ENCODE data around the gene ORMDL3.

DNA sequence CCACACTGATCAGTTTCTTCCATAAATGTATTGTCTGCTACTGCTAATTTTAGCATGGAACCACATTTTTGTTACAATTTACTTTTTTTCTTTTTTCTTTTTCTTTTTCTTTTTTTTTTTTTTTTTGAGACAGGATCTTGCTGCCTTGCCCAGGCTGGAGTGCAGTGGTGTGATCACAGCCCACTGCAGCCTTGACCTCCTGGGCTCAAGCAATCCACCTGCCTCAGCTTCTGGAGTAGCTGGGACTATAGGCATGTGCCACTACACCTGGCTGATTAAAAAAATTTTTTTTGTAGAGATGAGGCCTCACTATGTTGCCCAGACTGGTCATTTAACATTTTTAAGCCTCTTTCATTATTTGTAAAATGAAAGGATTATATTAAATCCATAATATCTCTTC, 40.3 kb downstream of the ORMDL3 start:
- TF ChIP-seq, protein P1, sequence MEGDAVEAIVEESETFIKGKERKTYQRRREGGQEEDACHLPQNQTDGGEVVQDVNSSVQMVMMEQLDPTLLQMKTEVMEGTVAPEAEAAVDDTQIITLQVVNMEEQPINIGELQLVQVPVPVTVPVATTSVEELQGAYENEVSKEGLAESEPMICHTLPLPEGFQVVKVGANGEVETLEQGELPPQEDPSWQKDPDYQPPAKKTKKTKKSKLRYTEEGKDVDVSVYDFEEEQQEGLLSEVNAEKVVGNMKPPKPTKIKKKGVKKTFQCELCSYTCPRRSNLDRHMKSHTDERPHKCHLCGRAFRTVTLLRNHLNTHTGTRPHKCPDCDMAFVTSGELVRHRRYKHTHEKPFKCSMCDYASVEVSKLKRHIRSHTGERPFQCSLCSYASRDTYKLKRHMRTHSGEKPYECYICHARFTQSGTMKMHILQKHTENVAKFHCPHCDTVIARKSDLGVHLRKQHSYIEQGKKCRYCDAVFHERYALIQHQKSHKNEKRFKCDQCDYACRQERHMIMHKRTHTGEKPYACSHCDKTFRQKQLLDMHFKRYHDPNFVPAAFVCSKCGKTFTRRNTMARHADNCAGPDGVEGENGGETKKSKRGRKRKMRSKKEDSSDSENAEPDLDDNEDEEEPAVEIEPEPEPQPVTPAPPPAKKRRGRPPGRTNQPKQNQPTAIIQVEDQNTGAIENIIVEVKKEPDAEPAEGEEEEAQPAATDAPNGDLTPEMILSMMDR (IDR thresholded peaks at IDR 0.05; ENCODE audit: insufficient read depth, low read length), result no peak
- TF ChIP-seq, protein P2, sequence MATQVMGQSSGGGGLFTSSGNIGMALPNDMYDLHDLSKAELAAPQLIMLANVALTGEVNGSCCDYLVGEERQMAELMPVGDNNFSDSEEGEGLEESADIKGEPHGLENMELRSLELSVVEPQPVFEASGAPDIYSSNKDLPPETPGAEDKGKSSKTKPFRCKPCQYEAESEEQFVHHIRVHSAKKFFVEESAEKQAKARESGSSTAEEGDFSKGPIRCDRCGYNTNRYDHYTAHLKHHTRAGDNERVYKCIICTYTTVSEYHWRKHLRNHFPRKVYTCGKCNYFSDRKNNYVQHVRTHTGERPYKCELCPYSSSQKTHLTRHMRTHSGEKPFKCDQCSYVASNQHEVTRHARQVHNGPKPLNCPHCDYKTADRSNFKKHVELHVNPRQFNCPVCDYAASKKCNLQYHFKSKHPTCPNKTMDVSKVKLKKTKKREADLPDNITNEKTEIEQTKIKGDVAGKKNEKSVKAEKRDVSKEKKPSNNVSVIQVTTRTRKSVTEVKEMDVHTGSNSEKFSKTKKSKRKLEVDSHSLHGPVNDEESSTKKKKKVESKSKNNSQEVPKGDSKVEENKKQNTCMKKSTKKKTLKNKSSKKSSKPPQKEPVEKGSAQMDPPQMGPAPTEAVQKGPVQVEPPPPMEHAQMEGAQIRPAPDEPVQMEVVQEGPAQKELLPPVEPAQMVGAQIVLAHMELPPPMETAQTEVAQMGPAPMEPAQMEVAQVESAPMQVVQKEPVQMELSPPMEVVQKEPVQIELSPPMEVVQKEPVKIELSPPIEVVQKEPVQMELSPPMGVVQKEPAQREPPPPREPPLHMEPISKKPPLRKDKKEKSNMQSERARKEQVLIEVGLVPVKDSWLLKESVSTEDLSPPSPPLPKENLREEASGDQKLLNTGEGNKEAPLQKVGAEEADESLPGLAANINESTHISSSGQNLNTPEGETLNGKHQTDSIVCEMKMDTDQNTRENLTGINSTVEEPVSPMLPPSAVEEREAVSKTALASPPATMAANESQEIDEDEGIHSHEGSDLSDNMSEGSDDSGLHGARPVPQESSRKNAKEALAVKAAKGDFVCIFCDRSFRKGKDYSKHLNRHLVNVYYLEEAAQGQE (IDR thresholded peaks at IDR 0.05; ENCODE audit: insufficient replicate concordance, low read depth), result no peak
- no peak for TF ChIP-seq GABPA (IDR thresholded peaks at IDR 0.05; ENCODE audit: low read depth)
- no peak for TF ChIP-seq POLR2AphosphoS5 (IDR thresholded peaks at IDR 0.05; ENCODE audit: low read depth)
- no peak for TF ChIP-seq SPI1 (IDR thresholded peaks at IDR 0.05; ENCODE audit: borderline replicate concordance, low read depth)

All from HL-60 (cell line).